ENCODE results near the gene NKAIN1.

DNA sequence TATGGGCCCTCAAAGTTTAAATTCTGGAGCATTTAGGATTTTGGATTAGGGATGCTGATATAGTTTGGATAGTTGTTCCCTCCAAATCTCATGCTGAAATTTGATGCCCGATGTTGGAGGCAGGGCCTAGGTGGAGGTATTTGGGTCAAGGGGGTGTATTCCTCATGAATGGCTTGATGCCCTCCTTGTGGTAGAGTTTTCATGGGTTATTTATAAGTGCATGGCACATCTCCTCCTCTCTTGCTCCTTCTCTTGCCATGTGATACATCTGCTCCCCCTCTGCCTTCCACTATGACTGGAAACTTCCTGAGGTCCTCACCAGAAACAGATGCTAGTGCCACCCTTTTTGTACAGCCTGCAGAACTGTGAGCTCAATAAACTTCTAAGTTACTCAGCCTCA, 17.5 kb upstream of the NKAIN1 start:
- TF ChIP-seq, protein P1, sequence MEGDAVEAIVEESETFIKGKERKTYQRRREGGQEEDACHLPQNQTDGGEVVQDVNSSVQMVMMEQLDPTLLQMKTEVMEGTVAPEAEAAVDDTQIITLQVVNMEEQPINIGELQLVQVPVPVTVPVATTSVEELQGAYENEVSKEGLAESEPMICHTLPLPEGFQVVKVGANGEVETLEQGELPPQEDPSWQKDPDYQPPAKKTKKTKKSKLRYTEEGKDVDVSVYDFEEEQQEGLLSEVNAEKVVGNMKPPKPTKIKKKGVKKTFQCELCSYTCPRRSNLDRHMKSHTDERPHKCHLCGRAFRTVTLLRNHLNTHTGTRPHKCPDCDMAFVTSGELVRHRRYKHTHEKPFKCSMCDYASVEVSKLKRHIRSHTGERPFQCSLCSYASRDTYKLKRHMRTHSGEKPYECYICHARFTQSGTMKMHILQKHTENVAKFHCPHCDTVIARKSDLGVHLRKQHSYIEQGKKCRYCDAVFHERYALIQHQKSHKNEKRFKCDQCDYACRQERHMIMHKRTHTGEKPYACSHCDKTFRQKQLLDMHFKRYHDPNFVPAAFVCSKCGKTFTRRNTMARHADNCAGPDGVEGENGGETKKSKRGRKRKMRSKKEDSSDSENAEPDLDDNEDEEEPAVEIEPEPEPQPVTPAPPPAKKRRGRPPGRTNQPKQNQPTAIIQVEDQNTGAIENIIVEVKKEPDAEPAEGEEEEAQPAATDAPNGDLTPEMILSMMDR (IDR thresholded peaks at IDR 0.05): no peak
- TF ChIP-seq POLR2A (IDR thresholded peaks at IDR 0.05): no peak

All from uterus (tissue), 2 donors.